ENCODE results near the gene DLK2.
"Not testable (repeated sequence)": the region's sequence is repeated elsewhere in the genome, so short reads cannot be mapped to it uniquely, and the experiment has no call there.

The DLK2 gene

DNA sequence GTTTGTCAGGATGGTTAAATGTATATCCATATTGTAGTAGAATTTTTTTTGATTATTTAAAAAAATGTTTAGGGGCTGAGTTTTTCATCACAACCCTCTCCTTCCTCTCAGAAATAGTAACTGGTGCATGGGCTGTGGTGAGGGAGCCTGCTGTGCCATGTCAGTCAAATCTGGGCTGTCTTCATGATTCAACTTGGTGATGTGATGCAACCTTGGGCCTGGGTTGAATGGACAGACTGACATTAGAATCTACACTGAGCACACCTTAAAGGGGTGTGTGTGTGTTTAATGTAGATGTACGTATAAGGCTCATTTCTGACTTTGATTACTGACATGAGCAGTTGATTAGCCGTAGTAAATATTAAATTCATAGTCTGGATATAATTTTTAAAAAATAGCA, 25.7 kb upstream of the DLK2 start:
- DNase-seq: no peak

DNA sequence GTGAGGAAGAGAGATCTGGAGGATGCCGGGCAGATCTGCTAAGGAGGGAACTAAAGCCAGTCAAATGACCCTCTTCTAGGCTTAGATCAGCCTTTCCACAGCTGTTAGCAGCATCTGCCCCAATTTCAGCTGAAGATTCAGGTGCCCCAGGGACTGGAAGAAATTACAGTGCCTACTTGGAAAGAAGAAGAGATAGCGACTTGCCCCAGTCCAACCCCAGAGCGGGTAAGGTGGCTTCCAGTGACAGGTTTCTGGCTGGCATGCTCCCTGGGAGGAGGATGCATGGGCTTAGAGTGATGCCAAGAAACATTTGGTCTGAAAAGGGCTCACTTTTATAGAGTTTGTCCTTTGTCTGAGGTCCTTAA, 22.6 kb upstream of the DLK2 start:
- no peak for DNase-seq

DNA sequence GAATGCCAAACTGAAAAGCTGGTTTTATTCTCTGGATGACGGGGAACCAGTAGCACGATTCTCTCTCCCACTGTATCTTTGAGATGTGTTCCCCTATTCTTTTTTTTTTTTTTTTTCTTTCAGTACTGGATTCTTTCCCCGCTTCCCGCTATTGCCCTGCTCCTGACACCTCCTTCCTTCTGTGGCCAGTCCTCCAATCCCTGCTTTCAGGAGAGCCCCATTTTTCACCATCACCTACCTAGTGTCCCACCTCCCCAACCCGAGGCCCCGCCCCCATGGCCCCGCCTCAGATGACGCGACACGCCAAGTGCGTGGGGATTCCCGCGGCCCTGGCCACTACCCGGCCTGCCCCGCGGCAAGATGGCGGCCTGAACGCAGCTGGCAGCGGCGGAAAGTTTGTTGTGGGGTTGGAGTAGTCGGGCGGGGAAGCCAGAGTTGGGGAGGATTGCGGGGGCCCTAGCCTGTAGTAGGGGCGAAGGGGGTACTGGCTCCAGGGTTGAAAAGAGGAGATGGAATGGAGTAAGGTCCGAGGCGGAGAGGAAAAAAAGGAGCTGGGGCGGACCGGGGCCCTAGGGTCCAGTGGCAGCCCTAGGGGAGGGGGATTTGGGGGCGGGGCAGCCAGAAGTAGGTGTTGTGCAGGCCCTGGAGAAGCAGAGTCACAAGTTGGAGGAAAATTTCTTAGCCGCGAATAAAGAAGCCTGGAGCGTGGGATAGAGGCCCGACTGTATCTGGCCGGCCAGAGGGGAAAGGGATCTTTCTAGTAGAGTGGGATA, 22.1 kb upstream of the DLK2 start, which contains the start of gene TJAP1:
Gene TJAP1 (plus strand): TSS at position 336 of the 773 bp plus-strand sequence. CDS start 21,432 bp downstream, outside the sequence.
- peak; percentile 81 for DNase-seq

DNA sequence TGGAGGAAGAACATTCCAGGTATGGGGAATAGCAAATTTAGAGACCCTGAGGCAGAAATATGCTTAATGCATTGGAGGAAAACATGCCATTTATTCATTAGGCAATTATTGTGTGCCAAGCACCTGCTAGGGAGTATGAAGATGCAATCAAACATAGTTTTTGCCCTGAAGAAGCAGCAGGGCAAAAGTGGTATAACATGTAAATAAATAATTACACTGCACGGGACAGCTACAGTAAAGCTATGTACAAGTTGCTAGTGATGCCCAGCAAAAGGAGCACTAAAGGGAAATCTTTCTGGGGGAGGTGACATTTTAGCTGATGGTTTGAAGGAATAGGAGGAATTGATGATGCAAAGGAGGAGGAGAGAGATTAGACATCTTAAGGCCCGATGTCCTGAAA, 21.4 kb upstream of the DLK2 start:
- no peak for DNase-seq

DNA sequence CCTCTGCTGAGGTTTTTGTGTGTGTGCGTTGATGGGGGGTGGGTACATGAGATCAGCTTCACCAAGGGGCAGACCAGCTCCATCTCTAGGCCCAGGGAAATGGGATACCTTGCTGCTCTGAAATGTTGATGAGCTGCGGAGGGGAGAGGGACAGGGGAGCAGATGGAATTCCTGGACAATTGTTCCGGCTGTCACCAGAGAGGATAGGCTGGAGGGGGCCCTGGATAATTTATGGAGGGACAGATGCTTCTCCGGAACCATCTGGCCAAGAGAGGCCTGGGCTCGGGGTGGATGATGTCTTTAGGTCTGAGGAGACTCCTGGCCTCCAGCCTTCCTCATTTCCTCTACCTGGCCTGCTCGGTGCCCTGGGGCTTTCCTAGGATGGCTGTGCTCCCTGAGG, 20.2 kb upstream of the DLK2 start:
- DNase-seq: no peak

DNA sequence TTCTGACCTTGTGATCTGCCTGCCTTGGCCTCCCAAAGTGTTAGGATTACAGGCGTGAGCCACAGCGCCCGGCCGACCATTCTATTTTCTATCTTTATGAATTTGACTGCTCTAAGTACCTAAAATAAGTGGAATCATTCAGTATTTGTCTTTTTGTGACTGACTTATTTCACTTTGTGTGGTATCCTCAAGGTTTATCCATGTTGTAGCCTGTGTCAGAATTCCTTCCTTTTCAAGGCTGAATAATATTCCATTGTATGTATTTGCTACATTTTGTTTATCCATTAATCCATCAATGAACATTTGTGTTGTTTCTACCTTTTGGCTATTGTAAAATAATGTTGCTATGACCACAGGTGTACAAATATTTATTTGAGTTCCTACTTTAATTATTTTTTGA, 17.2 kb upstream of the DLK2 start:
- no peak for DNase-seq

DNA sequence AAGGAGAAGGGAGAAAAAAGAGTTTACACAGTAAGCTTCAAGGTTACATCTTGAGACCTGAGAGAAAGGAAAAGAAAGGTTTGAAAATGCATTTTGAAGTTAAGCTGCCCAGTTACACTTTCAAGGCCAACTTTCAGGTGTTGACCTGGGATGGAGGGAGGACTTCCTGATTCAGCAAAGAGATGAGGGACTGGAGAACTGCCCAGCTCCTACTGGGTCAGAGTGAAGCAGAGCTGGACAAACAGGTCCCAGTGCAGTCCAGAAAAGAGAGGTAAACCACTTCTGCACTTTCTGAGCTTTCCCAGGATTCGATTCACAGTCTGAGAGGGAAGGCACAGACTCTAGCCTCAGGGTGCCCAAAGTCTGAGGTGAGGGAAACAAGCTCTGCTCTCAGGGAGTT, 16.1 kb upstream of the DLK2 start:
- no peak for DNase-seq

DNA sequence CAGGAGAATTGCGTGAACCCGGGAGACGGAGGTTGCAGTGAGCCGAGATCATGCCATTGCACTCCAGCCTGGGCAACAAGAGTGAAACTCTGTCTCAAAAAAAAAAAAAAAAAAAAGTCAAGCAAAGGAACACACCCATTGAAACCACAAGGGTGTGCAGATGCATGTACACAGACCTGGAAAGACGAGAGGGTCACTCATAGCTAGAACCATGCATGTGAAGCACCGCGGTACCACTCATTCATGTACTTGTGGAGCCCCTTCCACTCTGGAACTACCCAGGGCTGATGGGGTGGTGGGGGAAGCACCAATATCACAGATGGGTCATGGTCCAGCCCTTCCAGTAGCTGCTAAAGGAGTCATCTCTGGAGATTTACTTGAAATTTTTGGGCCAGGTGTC, 14.6 kb upstream of the DLK2 start:
- DNase-seq: no peak

DNA sequence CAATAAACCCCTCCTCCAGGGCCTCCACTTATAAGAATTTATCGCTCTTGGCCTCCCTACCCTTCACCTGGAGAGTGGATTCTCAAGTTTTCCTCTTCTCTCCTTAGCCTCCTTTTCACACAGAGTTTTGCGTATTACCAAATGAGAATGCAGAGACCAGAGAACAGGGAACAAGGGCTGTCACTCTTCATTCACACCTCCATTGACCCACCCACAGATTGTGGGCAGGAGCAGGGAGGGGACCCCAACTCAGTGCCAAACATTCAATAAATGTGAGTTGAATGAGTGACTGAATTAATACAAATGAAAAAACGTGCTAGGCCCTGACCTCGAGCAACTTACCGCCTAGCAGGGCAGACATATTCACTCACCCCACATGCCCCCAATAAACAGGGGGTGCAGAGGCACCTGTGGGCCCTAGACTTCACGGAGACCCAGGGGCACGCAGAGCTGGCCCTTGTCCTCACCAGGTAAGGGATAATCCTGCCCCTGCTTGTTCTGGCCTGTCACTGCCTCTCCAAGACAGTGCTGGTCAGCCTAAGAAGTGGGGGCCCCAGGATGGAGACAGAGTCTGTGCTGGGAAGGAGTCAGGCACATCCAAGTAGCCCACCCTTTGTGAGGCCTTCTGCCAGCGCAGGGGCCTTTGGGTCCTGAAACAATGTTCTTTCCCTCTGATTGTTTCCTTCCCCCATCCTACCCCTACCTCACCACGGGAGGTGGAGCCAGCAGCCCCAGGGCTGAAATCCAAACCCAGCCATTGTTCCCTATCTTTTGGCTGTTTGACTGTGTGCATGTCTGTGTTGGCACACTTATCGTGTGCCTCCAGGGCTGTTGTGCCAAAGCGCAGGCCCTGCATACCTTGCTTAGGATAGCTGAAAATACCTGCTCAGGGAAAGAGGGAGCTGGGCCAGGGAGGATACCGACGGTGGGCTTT, 13.7 kb upstream of the DLK2 start:
- DNase-seq: no peak

DNA sequence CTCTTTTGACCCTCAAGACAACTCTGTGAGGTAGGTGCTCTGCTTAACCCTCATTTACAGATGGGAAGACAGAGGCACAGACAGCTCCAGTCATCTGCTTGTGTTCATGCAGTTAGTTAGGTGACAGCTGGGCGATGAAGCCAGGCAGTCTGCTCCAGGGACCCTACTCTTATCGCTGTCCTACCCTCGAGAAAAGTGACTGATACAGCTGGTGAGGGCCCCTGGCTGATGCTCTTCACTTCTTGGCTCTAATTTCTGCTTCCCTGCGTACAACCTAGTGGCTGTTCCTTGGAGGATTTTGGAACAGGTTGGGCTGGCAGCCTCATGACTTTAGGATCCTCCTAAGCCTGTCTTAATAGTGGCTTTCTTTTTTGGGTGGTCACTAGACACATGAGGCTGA, 12.9 kb upstream of the DLK2 start:
- DNase-seq: no peak

DNA sequence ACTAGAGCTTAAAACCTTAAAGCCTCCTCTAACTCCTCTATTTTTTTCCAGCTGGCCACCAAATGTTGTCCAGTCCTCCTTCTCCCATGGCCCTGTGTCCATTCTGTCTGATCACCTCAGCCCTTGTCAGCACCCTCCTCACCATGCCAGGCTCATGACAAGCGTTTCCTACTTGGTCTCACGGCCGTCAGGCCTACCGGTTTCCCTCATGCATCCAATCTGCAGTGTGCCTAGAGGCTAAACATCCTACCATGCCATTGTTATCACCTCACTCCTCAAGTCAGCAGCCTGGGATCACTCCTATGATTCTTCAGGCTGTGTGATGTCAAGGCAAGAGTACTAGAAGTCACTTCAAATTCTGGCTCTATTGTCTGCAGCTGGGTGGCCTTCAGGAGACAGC, 12.4 kb upstream of the DLK2 start:
- no peak for DNase-seq

DNA sequence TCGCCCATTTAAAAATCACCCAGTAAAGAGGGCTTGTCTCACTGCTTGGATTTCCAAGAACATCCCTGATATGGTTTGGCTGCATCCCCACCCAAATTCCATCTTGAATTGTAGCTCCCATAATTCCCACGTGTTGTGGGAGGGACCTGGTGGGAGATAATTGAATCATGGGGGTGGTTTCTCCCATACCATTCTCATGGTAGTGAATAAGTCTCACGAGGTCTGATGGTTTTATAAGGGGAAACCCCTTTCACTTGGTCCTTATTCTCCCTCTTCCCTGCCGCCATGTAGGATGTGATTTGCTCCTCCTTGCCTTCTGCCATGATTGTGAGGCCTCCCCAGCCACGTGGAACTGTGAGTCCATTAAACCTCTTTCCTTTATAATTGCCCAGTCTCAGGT, 11.9 kb upstream of the DLK2 start:
- DNase-seq: not testable (repeated sequence)

DNA sequence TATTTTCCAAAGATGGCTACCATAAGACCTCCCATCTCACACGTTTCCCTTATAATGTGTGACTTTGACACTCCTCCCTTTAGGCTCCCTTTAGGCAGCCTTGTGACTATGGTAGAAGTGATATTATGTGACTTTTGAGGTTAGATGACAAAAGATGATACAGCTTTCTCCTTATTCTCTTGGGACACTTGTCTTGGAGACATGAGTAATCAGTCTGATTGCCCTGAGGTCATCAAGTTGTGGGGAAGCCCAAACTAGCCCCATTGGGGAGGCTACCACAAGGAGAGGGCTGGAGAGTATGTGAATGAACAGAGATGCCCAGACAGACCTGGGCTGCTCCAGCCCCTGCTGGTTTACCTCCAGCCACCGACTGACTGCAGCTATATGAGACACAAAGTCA, 10.6 kb upstream of the DLK2 start:
- no peak for DNase-seq

DNA sequence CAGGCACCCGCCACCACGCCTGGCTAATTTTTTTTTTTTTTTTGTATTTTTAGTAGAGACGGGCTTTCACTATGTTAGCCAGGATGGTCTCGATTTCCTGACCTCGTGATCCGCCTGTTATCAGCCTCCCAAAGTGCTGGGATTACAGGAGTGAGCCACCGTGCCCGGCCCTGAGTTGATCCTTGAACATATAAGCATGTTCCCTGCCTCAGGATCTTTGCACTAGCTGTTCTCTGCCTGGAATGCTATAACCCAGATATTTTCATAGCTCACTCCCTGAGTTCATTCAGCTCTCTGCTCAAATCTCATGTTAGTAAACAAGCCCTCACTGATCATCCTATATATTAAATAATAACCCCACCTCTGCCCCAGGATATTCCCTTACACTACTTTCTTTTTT, 9.0 kb upstream of the DLK2 start:
- DNase-seq: no peak

DNA sequence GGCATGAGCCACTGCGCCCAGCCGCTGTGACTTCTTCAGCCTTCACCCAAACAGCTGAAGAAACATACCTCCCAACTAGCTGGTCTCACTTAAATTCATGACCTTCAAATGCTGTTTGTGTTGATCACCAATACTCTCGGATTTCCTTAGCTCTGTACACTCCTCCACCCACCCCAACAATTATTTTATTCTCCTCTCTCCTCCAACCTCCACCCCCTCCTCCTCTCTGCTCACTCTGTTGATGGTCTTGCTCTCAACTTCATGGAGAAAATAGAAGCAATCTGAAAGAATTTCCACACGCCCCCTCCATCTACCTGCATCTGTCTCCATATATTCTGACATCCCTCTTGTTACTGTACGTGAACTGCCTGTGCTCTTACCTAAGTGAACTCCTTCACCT, 6.6 kb upstream of the DLK2 start:
- DNase-seq: no peak

DNA sequence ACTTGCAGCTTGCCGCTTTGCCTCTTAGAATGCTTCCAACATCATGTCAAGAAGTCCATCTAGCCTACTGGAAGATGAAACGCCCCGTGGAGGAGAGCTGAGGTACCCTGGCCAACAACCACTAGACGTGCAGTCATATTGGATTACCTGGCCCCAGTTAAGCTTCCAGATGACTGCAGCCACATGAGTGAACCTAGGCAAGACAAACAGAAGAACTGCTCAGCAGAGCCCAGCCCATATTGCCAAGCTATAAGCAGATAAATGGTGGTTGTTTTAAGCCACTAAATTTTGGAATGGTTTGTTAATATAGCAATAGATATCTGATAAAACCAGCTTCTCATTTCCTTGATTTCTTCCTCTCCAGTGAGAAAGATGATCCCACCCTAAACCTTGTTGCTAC, 4.7 kb upstream of the DLK2 start:
- DNase-seq: no peak

DNA sequence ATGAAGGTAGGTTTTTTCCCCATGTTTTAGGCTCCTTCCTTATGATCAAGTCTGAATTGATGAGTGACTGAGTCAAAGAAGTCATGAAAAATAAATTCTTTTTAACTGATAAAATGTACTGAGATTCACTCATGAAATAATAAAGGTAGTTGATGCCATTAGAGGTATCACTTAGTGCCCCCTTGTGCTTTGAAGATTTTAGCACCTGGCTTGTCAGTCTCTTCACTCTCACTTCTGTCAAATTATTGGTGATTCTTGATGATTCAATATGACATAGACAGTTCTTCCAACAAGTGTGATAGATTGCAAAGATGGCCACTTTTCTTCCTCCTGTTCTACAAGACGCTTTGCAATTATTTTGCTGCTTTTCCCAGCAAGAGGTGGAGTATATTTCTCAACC, 4.2 kb upstream of the DLK2 start:
- DNase-seq: no peak

DNA sequence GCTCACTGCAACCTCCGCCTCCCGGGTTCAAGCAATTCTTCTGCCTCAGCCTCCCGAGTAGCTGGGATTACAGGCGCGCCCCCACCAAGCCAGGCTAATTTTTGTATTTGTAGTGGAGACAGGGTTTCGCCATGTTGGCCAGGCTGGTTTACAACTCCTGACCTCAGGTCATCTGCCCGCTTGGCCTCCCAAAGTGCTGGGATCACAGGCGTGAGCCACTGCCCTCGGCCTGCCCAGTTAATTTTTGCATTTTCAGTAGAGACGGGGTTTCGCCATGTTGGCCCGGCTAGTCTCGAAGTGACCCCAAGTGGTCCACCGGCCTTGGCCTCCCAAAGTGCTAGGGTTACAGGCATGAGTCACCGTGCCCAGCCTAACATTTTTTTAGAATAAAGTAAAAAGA, 2.8 kb upstream of the DLK2 start:
- not testable (repeated sequence) for DNase-seq

DNA sequence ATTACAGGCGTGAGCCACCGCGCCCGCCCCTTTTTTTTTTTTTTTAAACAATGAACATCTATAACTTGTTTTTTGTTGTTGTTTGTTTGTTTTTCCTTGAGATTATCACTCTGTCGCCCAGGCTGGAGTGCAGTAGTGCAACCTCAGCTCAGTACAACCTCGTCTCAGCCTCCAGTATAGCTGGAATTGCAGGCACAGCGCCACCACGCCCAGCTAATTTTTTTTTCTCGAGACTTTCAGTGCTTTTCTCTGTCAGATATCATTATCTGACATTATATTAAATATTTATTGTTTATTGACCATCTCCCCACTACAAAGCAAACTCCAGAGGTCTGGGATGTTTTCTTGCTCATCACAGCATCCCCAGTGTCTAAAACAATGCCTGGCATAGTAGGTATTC, 2.3 kb upstream of the DLK2 start:
- no peak for DNase-seq

DNA sequence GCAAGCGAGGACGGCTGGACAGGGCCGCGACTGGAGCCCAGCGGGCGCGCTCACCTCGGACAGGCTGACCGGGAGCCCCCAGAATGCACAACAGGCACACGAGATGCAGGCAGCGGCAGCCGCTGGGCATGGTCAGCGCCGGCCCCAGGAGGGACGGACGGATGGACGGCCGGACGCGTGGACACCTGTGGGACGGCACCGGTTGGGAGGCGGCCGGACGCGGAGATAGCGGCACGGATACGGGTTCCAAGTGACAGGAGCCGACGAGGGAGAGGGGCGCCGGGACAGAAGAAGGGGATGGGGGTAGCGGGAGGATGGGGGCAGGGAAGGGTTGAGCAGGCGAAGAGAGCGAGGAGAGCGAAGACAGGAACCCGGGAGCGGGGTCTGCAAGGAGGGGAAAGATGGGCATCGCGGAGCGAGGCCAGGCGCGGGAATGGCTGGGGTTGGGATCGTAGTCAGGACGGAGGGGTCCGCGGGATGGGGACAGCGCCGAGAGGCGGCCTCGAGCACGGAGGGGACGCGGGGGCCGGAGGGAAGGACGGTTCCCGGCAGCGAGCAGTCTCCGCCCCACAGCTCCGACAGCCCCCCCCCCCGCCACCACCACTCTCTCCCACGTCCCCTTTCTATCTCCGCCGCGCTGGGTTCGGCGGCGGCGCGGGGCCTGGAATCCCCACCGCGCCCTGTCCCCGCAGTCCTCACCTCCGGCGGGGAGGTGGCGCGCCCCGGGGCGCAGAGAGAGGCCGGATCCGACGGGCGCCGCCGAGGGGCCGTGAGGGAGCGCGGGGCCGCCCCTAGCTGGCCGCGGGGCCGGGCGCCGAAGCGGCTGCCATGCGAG, 435 bp downstream of the DLK2 start:
- DNase-seq: peak; percentile 16

DNA sequence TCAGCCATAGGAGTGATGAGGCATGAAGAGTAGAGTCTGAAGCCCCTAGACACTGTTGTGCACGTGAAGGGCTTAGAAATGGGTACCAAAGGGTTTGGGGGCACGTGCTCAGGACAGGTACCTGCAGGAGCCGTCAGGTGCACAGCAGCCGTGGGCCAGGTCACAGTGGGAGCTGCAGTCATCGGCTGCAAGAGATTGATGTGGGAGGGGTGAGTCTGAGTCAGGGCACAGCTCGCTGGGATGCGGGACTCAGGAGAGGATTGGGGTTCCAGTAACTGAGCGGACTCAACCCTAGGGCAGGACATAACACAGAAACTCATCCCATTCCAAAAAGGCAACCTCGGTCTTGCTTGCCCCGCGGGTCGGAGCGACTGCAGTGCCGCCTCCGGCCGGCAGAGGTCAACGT, 1.1 kb downstream of the DLK2 start:
- no peak for DNase-seq

DNA sequence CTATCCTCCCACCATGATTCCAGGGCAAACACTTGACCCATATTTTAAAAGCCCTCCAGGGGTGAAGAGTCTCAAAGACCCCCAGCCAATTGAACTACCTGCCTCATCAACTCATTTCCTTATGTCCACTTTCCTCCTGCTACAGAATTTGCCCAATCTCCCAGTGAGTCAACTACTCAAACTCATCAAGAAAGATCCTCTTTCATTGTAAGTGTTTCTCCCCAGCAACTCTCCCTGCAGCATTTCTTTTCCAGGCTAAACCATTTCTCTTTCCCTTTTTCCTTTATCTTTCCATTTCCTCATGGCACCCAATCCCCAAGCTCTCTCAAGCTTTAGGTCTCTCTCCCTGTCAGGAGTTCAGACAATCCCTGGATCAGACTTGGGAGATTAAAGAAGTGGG, 1.5 kb downstream of the DLK2 start:
- no peak for DNase-seq

DNA sequence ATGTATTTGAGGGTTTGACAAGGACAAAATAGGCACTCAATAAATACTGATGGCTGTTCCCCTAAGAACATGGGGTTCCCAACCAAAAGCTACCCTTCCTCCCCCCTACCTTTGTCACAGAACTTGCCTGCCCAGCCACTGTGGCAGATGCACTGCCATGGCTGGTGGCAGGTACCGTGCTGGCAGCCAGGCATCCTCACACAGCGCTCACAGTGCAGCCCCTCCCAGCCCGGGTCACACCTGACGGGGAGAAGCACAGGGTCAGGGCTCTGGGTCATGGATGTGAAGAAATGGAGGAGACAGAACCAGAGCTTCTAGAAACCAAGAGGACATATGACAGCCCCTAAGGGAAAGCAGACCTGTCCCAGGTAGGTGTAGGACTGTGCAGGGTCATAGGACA, 2.5 kb downstream of the DLK2 start:
- no peak for DNase-seq

Measured in NCI-H2227 treated with DMSO at 0.1 percent for 48 hours (cell line).